Muscle layer of colon (tissue), 2 donors: ENCODE results near the gene GDF15.

ENCODE experiments used
- H3K27ac ChIP-seq: one replicate; pipeline ENCODE4 v1.7.0; 2013; ENCODE audit warnings: low read depth, mild to moderate bottlenecking, low read length, moderate library complexity
- H3K27me3 ChIP-seq, 2 donors: one replicate each; pipeline ENCODE4 v1.7.0; 2013; ENCODE audit warnings: low read length in 2 of 2, mild to moderate bottlenecking in 2 of 2; ENCODE audit not compliant: insufficient read depth in 2 of 2, control insufficient read depth in 1 of 2
- H3K36me3 ChIP-seq: one replicate; pipeline ENCODE4 v1.7.0; 2013; ENCODE audit warnings: mild to moderate bottlenecking, low read length; ENCODE audit not compliant: insufficient read depth
- H3K4me1 ChIP-seq: one replicate; pipeline ENCODE4 v1.7.0; 2013; ENCODE audit warnings: mild to moderate bottlenecking, low read length; ENCODE audit not compliant: insufficient read depth
- H3K4me3 ChIP-seq, 2 donors: one replicate each; pipeline ENCODE4 v1.7.0; 2013; ENCODE audit warnings: low read length in 2 of 2, low read depth in 1 of 2, mild to moderate bottlenecking in 1 of 2, moderate library complexity in 1 of 2
- H3K9ac ChIP-seq: one replicate; pipeline ENCODE4 v1.7.0; 2013; ENCODE audit warnings: low read length
- H3K9me3 ChIP-seq: one replicate; pipeline ENCODE4 v1.7.0; 2013; ENCODE audit warnings: mild to moderate bottlenecking, low read length
- donor health status: abdominal sarcoma.
- donor health status: Adenocarcinoma of cecum.

The GDF15 gene

DNA sequence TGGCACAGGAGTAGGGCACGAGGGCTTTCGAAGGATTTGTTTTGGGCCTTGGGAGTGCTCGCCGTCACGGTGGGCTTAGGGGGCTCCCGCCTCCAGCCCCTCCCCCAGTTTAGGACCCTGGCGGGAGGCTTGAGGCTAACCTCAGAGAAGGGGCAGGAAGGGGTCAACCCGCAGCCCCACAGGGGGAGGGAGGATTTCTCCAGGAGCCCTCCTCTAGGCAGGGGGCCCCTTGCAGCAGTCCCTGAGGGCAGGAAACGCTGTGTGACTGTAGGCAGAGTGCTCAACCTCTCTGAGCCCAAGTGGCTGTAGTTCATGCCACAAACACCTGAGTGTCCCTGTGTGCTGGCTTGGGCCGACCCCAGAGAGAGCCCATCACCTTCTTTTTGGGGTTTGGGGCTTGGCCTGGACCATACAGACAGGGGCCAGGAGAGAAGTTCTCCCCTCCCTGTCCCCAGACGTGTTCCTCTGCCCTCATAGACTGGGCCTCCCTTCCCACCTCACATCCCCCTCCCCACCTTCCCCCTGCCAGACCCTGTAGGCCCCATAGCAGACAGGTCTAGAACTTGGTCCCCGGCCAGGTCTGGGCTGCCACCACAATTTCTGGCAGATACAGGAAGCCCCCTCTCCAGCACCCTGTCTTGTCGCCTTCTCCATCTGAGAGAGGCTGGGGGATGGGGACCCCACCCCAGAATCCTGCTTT is 43.9 kb downstream of the GDF15 start:
- Histone ChIP-seq H3K9ac (no peak overlapping the region), H3K9me3 (no peaks in the 10 kb centered on the region), H3K4me1 (peaks cover 24% of the 10 kb centered on the region), H3K36me3 (no peaks in the 10 kb centered on the region), H3K27me3 (peaks cover 0 to 5% of the 10 kb centered on the region in 2 donors), H3K4me3 (no peak overlapping the region), H3K27ac (peak overlapping the region; percentile 66)

DNA sequence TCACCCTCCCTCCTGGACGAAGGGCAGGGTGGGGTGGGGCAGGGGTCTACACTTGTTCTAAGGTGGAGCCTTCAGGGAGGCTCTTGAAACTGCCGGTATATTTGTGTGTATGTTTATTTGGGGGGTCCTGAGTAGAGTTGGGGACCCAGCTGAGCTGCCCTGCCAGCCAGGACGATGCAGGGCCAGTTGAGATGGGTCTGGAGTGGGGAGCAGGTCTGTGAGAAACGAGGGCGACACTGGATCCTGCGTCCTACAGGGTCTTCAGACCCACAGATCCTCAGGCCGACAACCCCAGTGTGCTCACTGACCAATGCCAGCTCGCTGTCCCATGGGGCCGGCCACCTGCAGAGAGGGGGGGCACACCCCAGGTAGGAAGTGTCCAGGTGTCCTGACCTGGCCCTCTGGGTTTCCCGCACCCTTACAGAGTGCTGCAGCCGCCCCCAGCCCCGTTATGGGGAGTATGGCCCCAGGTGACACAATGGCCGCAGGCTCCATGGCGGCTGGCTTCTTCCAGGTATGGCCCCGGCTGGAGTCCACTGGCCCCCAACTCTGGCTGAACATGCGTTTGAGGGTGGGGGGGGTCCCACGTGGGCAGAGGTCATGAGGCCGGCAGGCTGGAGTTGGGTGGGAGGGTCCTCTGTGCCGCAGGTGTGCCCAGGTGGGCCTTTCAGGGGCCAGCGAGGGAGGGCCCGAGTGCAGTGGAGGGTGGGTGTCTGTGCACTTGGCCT is 44.6 kb downstream of the GDF15 start:
- Histone ChIP-seq H3K9me3 (no peaks in the 10 kb centered on the region), H3K36me3 (no peaks in the 10 kb centered on the region), H3K27me3 (peaks cover 0 to 5% of the 10 kb centered on the region in 2 donors), H3K4me1 (peaks cover 21% of the 10 kb centered on the region), H3K27ac (no peak overlapping the region), H3K9ac (no peak overlapping the region), H3K4me3 (no peak overlapping the region)

DNA sequence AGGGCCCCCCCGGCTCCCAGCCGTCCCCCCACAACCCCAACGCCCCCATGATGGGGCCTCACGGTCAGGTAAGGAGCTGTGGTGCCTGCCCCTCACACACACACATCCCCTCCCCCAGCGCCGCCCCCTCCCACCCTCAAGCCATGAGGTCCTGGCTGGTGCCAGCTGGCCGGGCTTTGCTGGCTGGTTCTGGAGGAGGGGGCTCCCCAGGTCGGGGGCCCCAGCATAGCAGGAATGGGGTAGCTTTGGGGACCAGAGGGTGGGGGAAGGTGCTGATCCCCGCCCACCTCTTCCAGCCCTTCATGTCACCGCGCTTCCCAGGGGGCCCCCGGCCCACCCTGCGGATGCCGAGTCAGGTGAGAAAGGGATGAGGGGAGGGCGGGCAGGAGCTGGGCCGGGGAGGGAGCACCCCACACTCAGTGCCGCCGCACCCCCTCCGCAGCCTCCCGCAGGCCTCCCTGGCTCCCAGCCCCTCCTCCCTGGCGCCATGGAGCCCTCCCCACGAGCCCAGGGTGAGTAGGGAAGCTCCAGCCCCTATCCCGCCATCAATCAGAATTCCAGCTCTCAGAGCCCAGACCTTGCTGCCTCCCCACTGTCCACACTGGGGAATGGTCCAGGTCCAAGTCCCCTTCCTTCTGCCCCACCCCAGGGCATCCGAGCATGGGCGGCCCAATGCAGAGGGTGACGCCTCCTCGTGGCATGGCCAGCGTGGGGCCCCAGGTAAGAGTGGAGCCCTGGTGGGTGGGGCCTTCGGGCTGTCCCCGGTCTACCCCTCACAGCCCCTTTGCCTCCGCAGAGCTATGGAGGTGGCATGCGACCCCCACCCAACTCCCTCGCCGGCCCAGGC is 45.6 kb downstream of the GDF15 start:
- Histone ChIP-seq H3K27ac (no peak overlapping the region), H3K9ac (no peak overlapping the region), H3K36me3 (no peaks in the 10 kb centered on the region), H3K27me3 (peaks cover 0 to 5% of the 10 kb centered on the region in 2 donors), H3K9me3 (no peaks in the 10 kb centered on the region), H3K4me1 (peaks cover 11% of the 10 kb centered on the region), H3K4me3 (no peak overlapping the region)

DNA sequence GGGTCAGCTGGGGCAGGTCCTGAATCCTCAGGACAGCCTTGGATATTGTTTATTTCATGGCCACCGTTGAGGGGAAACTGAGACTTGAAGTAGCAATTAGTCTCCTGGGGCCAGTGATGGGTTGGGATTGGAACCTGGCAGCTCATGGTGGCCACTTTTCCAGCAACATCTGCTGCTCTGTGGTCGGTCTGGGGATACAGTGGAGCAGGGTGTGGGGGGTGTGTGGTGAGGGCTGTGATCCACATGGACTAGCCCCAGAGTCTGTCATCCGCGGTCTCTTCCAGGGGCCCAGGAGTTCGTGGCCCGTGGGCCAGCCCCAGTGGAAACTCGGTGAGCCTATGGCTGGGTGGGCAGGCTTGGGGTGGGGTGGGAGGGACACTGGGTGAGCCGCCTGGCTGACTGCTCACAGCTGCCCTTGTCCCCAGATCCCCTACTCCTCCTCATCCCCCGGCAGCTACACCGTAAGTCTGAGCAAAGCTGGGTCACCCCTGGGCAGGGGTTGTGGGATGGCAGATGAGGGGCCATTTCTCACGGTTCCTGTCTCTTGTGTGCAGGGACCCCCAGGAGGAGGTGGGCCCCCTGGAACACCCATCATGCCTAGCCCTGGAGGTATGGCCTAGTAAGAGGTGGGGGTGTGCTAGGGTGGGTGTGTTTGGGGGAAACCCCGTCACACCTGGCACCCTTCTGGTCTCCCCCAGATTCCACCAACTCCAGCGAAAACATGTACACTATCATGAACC is 46.5 kb downstream of the GDF15 start:
- Histone ChIP-seq H3K27me3 (peaks cover 0 to 5% of the 10 kb centered on the region in 2 donors), H3K36me3 (no peaks in the 10 kb centered on the region), H3K4me1 (peaks cover 6% of the 10 kb centered on the region), H3K27ac (no peak overlapping the region), H3K9me3 (no peaks in the 10 kb centered on the region), H3K4me3 (peak overlapping the region in 1 of 2 donors; percentile 14), H3K9ac (no peak overlapping the region)

- peak overlapping the region; percentile 63 for H3K27ac ChIP-seq
- H3K9ac ChIP-seq = no peak overlapping the region
- H3K9me3 ChIP-seq = no peaks in the 10 kb centered on the region
- peaks cover 8% of the 10 kb centered on the region for H3K4me1 ChIP-seq
- peak overlapping the region; percentile 14 to 32 for H3K4me3 ChIP-seq
- no peaks in the 10 kb centered on the region for H3K36me3 ChIP-seq
- peaks cover 0 to 12% of the 10 kb centered on the region in 2 donors for H3K27me3 ChIP-seq
Measured at GRCh38 chr19:18433015-18433691, 47.2 kb downstream of the GDF15 start.

GRCh38 chr19:18433735-18434398 is 47.9 kb downstream of the GDF15 start:
- Histone ChIP-seq H3K4me3 (no peak overlapping the region), H3K27me3 (peaks cover 0 to 19% of the 10 kb centered on the region in 2 donors), H3K27ac (no peak overlapping the region), H3K4me1 (peaks cover 15% of the 10 kb centered on the region), H3K36me3 (no peaks in the 10 kb centered on the region), H3K9ac (no peak overlapping the region), H3K9me3 (no peaks in the 10 kb centered on the region)

GRCh38 chr19:18434411-18435175 is 48.6 kb downstream of the GDF15 start:
- Histone ChIP-seq H3K9me3 (no peaks in the 10 kb centered on the region), H3K9ac (no peak overlapping the region), H3K4me3 (no peak overlapping the region), H3K36me3 (no peaks in the 10 kb centered on the region), H3K4me1 (peaks cover 16% of the 10 kb centered on the region), H3K27ac (no peak overlapping the region), H3K27me3 (peaks cover 0 to 22% of the 10 kb centered on the region in 2 donors)

DNA sequence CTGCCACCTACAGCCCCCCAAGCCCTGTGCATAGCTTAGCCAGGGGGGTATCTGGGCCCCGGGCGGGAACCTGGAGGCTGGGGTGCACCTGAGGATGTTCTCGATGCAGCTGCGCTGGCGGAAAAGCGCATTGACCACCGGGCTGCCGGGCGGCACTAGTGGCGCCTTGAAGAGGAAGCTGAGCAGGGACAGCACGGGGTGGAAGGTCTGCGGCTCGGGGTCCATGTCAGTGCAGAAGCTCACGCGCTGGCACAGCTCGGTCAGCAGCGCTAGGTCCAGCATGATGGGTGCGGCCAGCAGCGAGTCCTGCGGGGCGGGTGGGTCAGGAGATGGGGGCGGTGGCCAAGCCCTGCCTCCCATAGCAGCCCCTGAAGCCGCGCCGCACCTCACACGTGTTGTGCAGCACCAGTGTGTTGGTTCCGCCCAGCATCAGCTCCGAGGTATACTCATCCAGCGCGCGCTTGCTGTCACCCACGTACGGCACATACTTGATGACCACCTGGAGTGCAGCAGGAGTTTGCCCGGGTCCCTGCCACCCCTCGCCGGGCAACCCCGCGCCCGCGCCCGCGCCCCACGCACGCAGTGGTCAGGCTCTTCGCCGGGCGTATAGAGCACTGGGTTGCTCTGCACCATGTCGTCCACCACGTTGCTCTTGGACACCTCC is 49.4 kb downstream of the GDF15 start:
- H3K27ac ChIP-seq = no peak overlapping the region
- peaks cover 0 to 22% of the 10 kb centered on the region in 2 donors for H3K27me3 ChIP-seq
- H3K9ac ChIP-seq = no peak overlapping the region
- H3K4me1 ChIP-seq = peaks cover 16% of the 10 kb centered on the region
- no peaks in the 10 kb centered on the region for H3K36me3 ChIP-seq
- H3K9me3 ChIP-seq = no peaks in the 10 kb centered on the region
- H3K4me3 ChIP-seq = no peak overlapping the region

- peaks cover 0 to 22% of the 10 kb centered on the region in 2 donors for H3K27me3 ChIP-seq
- no peak overlapping the region for H3K9ac ChIP-seq
- peaks cover 16% of the 10 kb centered on the region for H3K4me1 ChIP-seq
- no peak overlapping the region for H3K4me3 ChIP-seq
- no peaks in the 10 kb centered on the region for H3K36me3 ChIP-seq
- H3K9me3 ChIP-seq = no peaks in the 10 kb centered on the region
- H3K27ac ChIP-seq = no peak overlapping the region
Measured at GRCh38 chr19:18435842-18436670, 50.1 kb downstream of the GDF15 start.
